ENCODE data around the gene EVI5L. TPM values are rescaled to one million over a fixed set of nuclear protein-coding genes. Genes with fewer than 3 reads are reported as not detected.

The EVI5L gene
- total and polyA plus RNA-seq, 2 of the 13 experiments (the other 11 are each of a cell fraction or from before 2014, with no cell fraction given): 1.7 to 2.4 TPM

- TF ChIP-seq ZNF362 (CRISPR knock-in tag; IDR thresholded peaks at IDR 0.05; ENCODE audit: borderline replicate concordance): no peak
- no peak for TF ChIP-seq KLF12 (CRISPR knock-in tag; IDR thresholded peaks at IDR 0.05; ENCODE audit: borderline replicate concordance)
- TF ChIP-seq NR0B2 (CRISPR knock-in tag; IDR thresholded peaks at IDR 0.05): no peak
- no peak for TF ChIP-seq ZBTB37 (CRISPR knock-in tag; IDR thresholded peaks at IDR 0.05)
- TF ChIP-seq NFYB (CRISPR knock-in tag; IDR thresholded peaks at IDR 0.05): no peak
- no peak for TF ChIP-seq ZNF788 (CRISPR knock-in tag; IDR thresholded peaks at IDR 0.05; ENCODE audit: borderline replicate concordance)
- no peak for TF ChIP-seq FOXA1 (IDR thresholded peaks at IDR 0.05)
- TF ChIP-seq FOXA1 (CRISPR knock-in tag; IDR thresholded peaks at IDR 0.05): peak; percentile 55; the same call in 1 of the 2 replicates
- TF ChIP-seq HES4 (CRISPR knock-in tag; IDR thresholded peaks at IDR 0.05; ENCODE audit: borderline replicate concordance): peak; percentile 49; the same call in 1 of the 2 replicates
- no peak for TF ChIP-seq SMAD3 (CRISPR knock-in tag; IDR thresholded peaks at IDR 0.05)
- no peak for TF ChIP-seq KDM2A (CRISPR knock-in tag; IDR thresholded peaks at IDR 0.05; ENCODE audit: borderline replicate concordance, low read depth)
- TF ChIP-seq ZNF720 (CRISPR knock-in tag; IDR thresholded peaks at IDR 0.05): no peak
- TF ChIP-seq KMT2B (CRISPR knock-in tag; IDR thresholded peaks at IDR 0.05): no peak
- peak; percentile 34; the same call in 1 of the 2 replicates for TF ChIP-seq ZBTB33 (CRISPR knock-in tag; IDR thresholded peaks at IDR 0.05)
- TF ChIP-seq TBX3 (IDR thresholded peaks at IDR 0.05; ENCODE audit: borderline replicate concordance): peak; percentile 46; the same call in 1 of the 2 replicates
- no peak for TF ChIP-seq SNAPC4 (CRISPR knock-in tag; IDR thresholded peaks at IDR 0.05)
- TF ChIP-seq NFE2L1 (CRISPR knock-in tag; IDR thresholded peaks at IDR 0.05; ENCODE audit: borderline replicate concordance): no peak
- no peak for TF ChIP-seq KDM3A (CRISPR knock-in tag; IDR thresholded peaks at IDR 0.05; ENCODE audit: low read depth)
- TF ChIP-seq ZNF550 (CRISPR knock-in tag; IDR thresholded peaks at IDR 0.05; ENCODE audit: borderline replicate concordance): no peak
Measured at GRCh38 chr19:7833225-7834099, 3.4 kb downstream of the EVI5L start (continued).
